ENCODE results near the gene GRIK1.

GRCh38 chr21:29860346-29860745 lies 79.5 kb downstream of the GRIK1 start:
- no peak for TF ChIP-seq RELA (CRISPR knock-in tag; IDR thresholded peaks at IDR 0.05; ENCODE audit: borderline replicate concordance)
- no peak for TF ChIP-seq ERG (CRISPR knock-in tag; IDR thresholded peaks at IDR 0.05)
- no peak for TF ChIP-seq NFYB (CRISPR knock-in tag; conservative IDR thresholded peaks at IDR 0.05; ENCODE audit: low read depth)
- TF ChIP-seq MXD4 (CRISPR knock-in tag; IDR thresholded peaks at IDR 0.05; ENCODE audit: borderline replicate concordance) = no peak
- TF ChIP-seq, protein P1, sequence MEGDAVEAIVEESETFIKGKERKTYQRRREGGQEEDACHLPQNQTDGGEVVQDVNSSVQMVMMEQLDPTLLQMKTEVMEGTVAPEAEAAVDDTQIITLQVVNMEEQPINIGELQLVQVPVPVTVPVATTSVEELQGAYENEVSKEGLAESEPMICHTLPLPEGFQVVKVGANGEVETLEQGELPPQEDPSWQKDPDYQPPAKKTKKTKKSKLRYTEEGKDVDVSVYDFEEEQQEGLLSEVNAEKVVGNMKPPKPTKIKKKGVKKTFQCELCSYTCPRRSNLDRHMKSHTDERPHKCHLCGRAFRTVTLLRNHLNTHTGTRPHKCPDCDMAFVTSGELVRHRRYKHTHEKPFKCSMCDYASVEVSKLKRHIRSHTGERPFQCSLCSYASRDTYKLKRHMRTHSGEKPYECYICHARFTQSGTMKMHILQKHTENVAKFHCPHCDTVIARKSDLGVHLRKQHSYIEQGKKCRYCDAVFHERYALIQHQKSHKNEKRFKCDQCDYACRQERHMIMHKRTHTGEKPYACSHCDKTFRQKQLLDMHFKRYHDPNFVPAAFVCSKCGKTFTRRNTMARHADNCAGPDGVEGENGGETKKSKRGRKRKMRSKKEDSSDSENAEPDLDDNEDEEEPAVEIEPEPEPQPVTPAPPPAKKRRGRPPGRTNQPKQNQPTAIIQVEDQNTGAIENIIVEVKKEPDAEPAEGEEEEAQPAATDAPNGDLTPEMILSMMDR (IDR thresholded peaks at IDR 0.05) = no peak
- TF ChIP-seq TCF7 (CRISPR knock-in tag; IDR thresholded peaks at IDR 0.05; ENCODE audit: low read depth) = no peak
